ENCODE measurements around the gene PARP14.

Gene PARP14

DNA sequence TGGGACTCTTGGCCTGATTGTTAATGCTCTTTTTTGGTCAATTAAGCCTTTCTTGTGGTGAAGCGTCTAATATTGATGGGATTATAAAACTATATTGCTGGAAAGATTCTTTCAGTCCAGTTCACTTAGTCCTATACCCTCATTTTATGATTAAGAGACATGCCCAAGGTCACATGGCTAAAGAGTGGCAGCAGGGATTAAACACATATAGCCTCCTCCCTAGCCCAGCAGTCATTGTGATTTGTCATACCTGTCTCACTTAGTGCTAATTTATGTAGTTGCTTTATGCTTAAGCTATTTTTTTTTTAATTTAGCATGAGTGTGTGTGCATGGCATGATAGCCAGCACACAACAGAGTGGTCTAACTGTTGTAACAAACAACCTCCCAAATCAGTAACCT lies 9.5 kb downstream of the PARP14 start:
- H3K36me3 ChIP-seq (ENCODE audit: control insufficient read depth, insufficient read depth, low read length) = no peaks in the 10 kb centered on the region
- H3K4me3 ChIP-seq (ENCODE audit: low read depth, low read length) = no peak overlapping the region
- H2AFZ ChIP-seq = no peak overlapping the region
- no peaks in the 10 kb centered on the region for H3K27me3 ChIP-seq (ENCODE audit: control insufficient read depth, insufficient read depth, low read length)
- TF ChIP-seq, protein P1, sequence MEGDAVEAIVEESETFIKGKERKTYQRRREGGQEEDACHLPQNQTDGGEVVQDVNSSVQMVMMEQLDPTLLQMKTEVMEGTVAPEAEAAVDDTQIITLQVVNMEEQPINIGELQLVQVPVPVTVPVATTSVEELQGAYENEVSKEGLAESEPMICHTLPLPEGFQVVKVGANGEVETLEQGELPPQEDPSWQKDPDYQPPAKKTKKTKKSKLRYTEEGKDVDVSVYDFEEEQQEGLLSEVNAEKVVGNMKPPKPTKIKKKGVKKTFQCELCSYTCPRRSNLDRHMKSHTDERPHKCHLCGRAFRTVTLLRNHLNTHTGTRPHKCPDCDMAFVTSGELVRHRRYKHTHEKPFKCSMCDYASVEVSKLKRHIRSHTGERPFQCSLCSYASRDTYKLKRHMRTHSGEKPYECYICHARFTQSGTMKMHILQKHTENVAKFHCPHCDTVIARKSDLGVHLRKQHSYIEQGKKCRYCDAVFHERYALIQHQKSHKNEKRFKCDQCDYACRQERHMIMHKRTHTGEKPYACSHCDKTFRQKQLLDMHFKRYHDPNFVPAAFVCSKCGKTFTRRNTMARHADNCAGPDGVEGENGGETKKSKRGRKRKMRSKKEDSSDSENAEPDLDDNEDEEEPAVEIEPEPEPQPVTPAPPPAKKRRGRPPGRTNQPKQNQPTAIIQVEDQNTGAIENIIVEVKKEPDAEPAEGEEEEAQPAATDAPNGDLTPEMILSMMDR (IDR thresholded peaks at IDR 0.05) = no peak
- no peak overlapping the region for H3K4me2 ChIP-seq (ENCODE audit: low read length)
- H3K4me1 ChIP-seq = no peaks in the 10 kb centered on the region
- no peak overlapping the region for H3K27ac ChIP-seq
- H3K9me3 ChIP-seq (ENCODE audit: control insufficient read depth, low read length) = no peaks in the 10 kb centered on the region
- H3K9ac ChIP-seq = no peak overlapping the region
- no peaks in the 10 kb centered on the region for H3K79me2 ChIP-seq

DNA sequence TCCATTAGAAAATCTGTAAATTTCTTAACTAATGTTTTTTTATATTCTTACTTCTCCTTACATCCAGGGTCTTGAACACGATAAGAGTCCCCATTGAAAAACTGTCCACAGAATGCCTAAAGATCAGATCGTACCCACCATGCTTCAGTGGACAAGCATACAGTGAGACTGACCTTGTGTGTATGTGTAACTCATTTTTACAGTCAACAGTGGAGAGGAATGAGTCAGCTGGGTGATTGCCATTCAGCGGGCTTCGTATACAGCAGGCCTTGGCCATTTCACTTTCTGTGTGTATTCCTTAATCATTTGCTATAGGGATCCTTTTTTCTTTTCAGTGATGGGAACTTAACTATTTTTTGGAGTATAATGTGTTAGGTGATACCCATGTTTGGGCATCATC lies 10.6 kb downstream of the PARP14 start:
- Histone ChIP-seq H3K4me3 (ENCODE audit: low read depth, low read length) (no peak overlapping the region), H3K36me3 (ENCODE audit: control insufficient read depth, insufficient read depth, low read length) (no peaks in the 10 kb centered on the region), H3K27ac (no peak overlapping the region)

DNA sequence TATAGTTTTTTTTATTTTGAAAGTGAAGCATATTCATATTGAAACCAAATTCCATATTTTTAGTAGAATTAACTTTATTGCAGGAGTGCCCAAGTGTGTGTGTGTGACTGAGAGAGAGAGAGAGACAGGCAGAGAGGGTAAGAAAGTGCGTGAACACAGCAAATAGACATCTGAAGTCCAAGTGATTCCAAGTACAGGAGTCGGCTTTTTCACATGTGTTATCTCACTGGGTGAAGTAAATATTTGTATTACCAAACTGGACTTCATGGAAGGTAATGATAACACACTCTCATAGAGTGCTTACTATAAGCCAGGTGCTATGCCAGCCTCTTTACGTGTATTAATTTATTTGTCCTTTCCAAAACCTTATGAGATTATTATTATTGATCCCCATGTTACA lies 12.0 kb downstream of the PARP14 start:
- Histone ChIP-seq H3K4me3 (ENCODE audit: low read depth, low read length) (no peak overlapping the region), H3K27ac (no peak overlapping the region), H2AFZ (no peak overlapping the region), H3K36me3 (ENCODE audit: control insufficient read depth, insufficient read depth, low read length) (no peaks in the 10 kb centered on the region), H3K9ac (no peak overlapping the region), H3K4me1 (no peaks in the 10 kb centered on the region), H3K79me2 (no peaks in the 10 kb centered on the region), H3K4me2 (ENCODE audit: low read length) (no peak overlapping the region), H3K9me3 (ENCODE audit: control insufficient read depth, low read length) (no peaks in the 10 kb centered on the region), H3K27me3 (ENCODE audit: control insufficient read depth, insufficient read depth, low read length) (no peaks in the 10 kb centered on the region)
- TF ChIP-seq, protein P1 (IDR thresholded peaks at IDR 0.05) = no peak

More for the DNA sequence above, 10.6 kb downstream of the PARP14 start:
- H2AFZ ChIP-seq = no peak overlapping the region
- no peaks in the 10 kb centered on the region for H3K9me3 ChIP-seq (ENCODE audit: control insufficient read depth, low read length)
- no peaks in the 10 kb centered on the region for H3K27me3 ChIP-seq (ENCODE audit: control insufficient read depth, insufficient read depth, low read length)
- TF ChIP-seq, protein P1 (IDR thresholded peaks at IDR 0.05) = no peak
- no peaks in the 10 kb centered on the region for H3K79me2 ChIP-seq
- no peaks in the 10 kb centered on the region for H3K4me1 ChIP-seq
- H3K4me2 ChIP-seq (ENCODE audit: low read length) = no peak overlapping the region
- H3K9ac ChIP-seq = no peak overlapping the region

DNA sequence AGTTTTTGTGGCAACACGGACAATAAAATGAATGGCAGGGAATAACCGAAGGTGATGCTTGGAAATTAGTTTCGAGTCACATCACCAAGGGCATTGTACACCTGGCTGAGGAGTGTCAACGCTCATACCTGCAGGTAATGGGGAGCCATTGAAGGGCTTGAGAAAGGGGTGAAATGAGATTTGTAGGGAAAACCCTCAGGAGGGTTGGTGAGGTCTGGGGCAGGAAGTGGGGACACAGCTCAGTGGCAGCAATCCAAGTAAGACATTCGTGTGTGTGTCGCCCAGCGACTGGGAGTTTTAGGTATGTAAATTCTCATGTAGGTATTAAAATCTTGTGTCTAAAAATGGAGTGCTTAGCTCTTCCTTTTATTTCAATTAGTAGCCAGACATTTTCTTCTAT lies 14.3 kb downstream of the PARP14 start:
- no peak overlapping the region for H3K27ac ChIP-seq
- H3K4me3 ChIP-seq (ENCODE audit: low read depth, low read length) = no peak overlapping the region
- no peaks in the 10 kb centered on the region for H3K79me2 ChIP-seq
- no peaks in the 10 kb centered on the region for H3K27me3 ChIP-seq (ENCODE audit: control insufficient read depth, insufficient read depth, low read length)
- H3K36me3 ChIP-seq (ENCODE audit: control insufficient read depth, insufficient read depth, low read length) = no peaks in the 10 kb centered on the region
- no peak overlapping the region for H3K9ac ChIP-seq
- TF ChIP-seq, protein P1 (IDR thresholded peaks at IDR 0.05) = no peak
- no peak overlapping the region for H3K4me2 ChIP-seq (ENCODE audit: low read length)
- no peaks in the 10 kb centered on the region for H3K9me3 ChIP-seq (ENCODE audit: control insufficient read depth, low read length)
- no peaks in the 10 kb centered on the region for H3K4me1 ChIP-seq
- H2AFZ ChIP-seq = no peak overlapping the region

DNA sequence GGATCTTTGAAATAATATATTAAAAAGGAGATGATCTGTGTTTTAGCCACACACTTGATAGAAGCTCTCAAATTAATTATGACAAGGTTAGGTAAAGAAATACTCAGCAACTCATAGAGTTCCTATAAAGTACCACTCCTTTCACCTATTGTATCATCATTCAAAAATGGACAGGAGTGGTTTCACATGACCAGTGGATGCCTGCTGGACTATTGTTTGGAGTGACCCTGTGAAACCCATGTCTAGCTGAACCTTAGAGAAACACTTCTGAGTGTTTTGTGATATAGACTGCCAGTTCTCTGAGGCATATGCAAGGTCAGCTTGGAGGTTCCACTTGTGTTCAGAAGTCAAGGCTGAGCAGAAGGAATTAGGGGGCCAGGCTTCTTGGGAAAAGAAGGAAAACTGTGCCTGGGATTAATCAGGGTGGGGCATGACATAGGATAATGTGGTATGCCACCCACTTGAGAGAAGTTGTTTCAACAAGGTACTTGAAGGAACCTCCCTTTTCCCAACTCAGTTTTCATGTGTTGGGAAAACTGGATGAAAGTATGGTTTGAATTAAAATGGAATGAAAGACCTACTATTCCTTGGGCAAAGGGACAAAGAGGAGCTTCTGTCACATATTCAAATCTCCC lies 15.4 kb downstream of the PARP14 start:
- Histone ChIP-seq H3K27ac (no peak overlapping the region), H3K36me3 (ENCODE audit: control insufficient read depth, insufficient read depth, low read length) (no peaks in the 10 kb centered on the region), H3K9me3 (ENCODE audit: control insufficient read depth, low read length) (no peaks in the 10 kb centered on the region), H3K4me3 (ENCODE audit: low read depth, low read length) (no peak overlapping the region), H3K4me2 (ENCODE audit: low read length) (no peak overlapping the region), H3K9ac (no peak overlapping the region), H3K79me2 (no peaks in the 10 kb centered on the region), H2AFZ (no peak overlapping the region), H3K4me1 (no peaks in the 10 kb centered on the region), H3K27me3 (ENCODE audit: control insufficient read depth, insufficient read depth, low read length) (no peaks in the 10 kb centered on the region)
- TF ChIP-seq, protein P1 (IDR thresholded peaks at IDR 0.05) = no peak

Measured in parathyroid adenoma (tissue), 2 donors.